Right atrium auricular region (tissue), 2 donors: ENCODE data around the gene PHF12. TPM values are rescaled to one million over a fixed set of nuclear protein-coding genes. Genes with fewer than 3 reads are reported as not detected.

Experiments
- DNase-seq: peaks from one replicate; pipeline ENCODE4 v3.0.0-alpha.2; 2019; ENCODE audit warnings: low spot score
- H3K27ac ChIP-seq, 2 donors: fragments of 200-600 bp; sonication (generic); 1 replicate in 1 of 2; 2 replicates in 1 of 2; pipeline ENCODE4 v1.5.1; 2016 to 2019
- H3K27me3 ChIP-seq, 2 donors: fragments of 200-600 bp; sonication (generic); one replicate each; pipeline versions ENCODE4 v1.5.1 to v1.6.0; 2017 to 2019
- H3K36me3 ChIP-seq: fragments of 200-600 bp; sonication (generic); one replicate; pipeline ENCODE4 v1.5.1; 2016
- H3K4me1 ChIP-seq, 2 donors: fragments of 200-600 bp; sonication (generic); one replicate each; pipeline versions ENCODE4 v1.5.1 to v1.6.0; 2017 to 2019
- H3K4me3 ChIP-seq, 2 donors: fragments of 200-600 bp; sonication (generic); 1 replicate in 1 of 2; 2 replicates in 1 of 2; pipeline ENCODE4 v1.5.1; 2017 to 2019; ENCODE audit warnings: mild to moderate bottlenecking in 1 of 2, moderate library complexity in 1 of 2
- H3K9me3 ChIP-seq, 2 donors: fragments of 200-600 bp; sonication (generic); one replicate each; pipeline ENCODE4 v1.5.1; 2019
- CTCF ChIP-seq, 2 donors: fragments of 200-600 bp; sonication (generic); IDR thresholded peaks; one replicate each; pipeline ENCODE4 v1.5.1; 2019; ENCODE audit warnings: antibody characterized with exemption in 2 of 2
- total RNA-seq, 2 donors: library from RNA; depleted of rRNA; stranded (reverse); fragments of >200 nt; gene quantifications; one replicate each; pipeline ENCODE4 v1.1.0, GENCODE V29; 2016

The PHF12 gene
- total RNA-seq, 2 donors from 2014 or later: 19.6 to 35.7 TPM

GRCh38 chr17:28891201-28891600 is 60.1 kb downstream of the PHF12 start:
- TF ChIP-seq CTCF (IDR thresholded peaks at IDR 0.05): no peak
- H3K27ac ChIP-seq: no peak overlapping the region

GRCh38 chr17:28889996-28890395 is 61.3 kb downstream of the PHF12 start:
- H3K9me3 ChIP-seq: no peaks in the 10 kb centered on the region
- no peak for TF ChIP-seq CTCF (IDR thresholded peaks at IDR 0.05)
- H3K4me3 ChIP-seq: no peak overlapping the region
- H3K27ac ChIP-seq: no peak overlapping the region
- no peaks in the 10 kb centered on the region for H3K27me3 ChIP-seq
- H3K36me3 ChIP-seq: peaks cover 6% of the 10 kb centered on the region
- peaks cover 0 to 38% of the 10 kb centered on the region in 2 donors for H3K4me1 ChIP-seq
- DNase-seq: no peak

More at GRCh38 chr17:28891201-28891600, 60.1 kb downstream of the PHF12 start:
- H3K4me3 ChIP-seq: no peak overlapping the region
- H3K36me3 ChIP-seq: no peaks in the 10 kb centered on the region
- H3K4me1 ChIP-seq: peaks cover 0 to 42% of the 10 kb centered on the region in 2 donors
- no peaks in the 10 kb centered on the region for H3K27me3 ChIP-seq
- H3K9me3 ChIP-seq: no peaks in the 10 kb centered on the region
- no peak for DNase-seq

GRCh38 chr17:28888832-28889231 is 62.5 kb downstream of the PHF12 start:
- Histone ChIP-seq H3K36me3 (peaks cover 18% of the 10 kb centered on the region), H3K4me3 (no peak overlapping the region), H3K27me3 (no peaks in the 10 kb centered on the region), H3K27ac (no peak overlapping the region), H3K9me3 (no peaks in the 10 kb centered on the region), H3K4me1 (peaks cover 0 to 32% of the 10 kb centered on the region in 2 donors)
- no peak for DNase-seq
- TF ChIP-seq CTCF (IDR thresholded peaks at IDR 0.05): no peak

GRCh38 chr17:28887871-28888471 is 63.3 kb downstream of the PHF12 start:
- H3K36me3 ChIP-seq: peaks cover 24% of the 10 kb centered on the region

GRCh38 chr17:28885951-28886350 is 65.4 kb downstream of the PHF12 start:
- Histone ChIP-seq H3K36me3 (peaks cover 44% of the 10 kb centered on the region), H3K9me3 (no peaks in the 10 kb centered on the region), H3K27me3 (no peaks in the 10 kb centered on the region), H3K27ac (no peak overlapping the region), H3K4me1 (peaks cover 0 to 11% of the 10 kb centered on the region in 2 donors), H3K4me3 (no peak overlapping the region)
- no peak for DNase-seq
- no peak for TF ChIP-seq CTCF (IDR thresholded peaks at IDR 0.05)

More at GRCh38 chr17:28887871-28888471, 63.3 kb downstream of the PHF12 start:
- Histone ChIP-seq H3K4me3 (no peak overlapping the region), H3K9me3 (no peaks in the 10 kb centered on the region), H3K4me1 (peaks cover 0 to 25% of the 10 kb centered on the region in 2 donors), H3K27me3 (no peaks in the 10 kb centered on the region), H3K27ac (no peak overlapping the region)
- no peak for TF ChIP-seq CTCF (IDR thresholded peaks at IDR 0.05)
- no peak for DNase-seq

GRCh38 chr17:28885363-28885762 is 66.0 kb downstream of the PHF12 start:
- Histone ChIP-seq H3K9me3 (no peaks in the 10 kb centered on the region), H3K36me3 (peaks cover 50% of the 10 kb centered on the region), H3K27ac (no peak overlapping the region), H3K27me3 (no peaks in the 10 kb centered on the region), H3K4me3 (no peak overlapping the region), H3K4me1 (peaks cover 0 to 7% of the 10 kb centered on the region in 2 donors)
- TF ChIP-seq CTCF (IDR thresholded peaks at IDR 0.05): no peak
- DNase-seq: no peak
